NB4 (cell line): ENCODE data around the gene CORO2A.

ENCODE experiments used
- CTCF ChIP-seq: IDR thresholded peaks from one replicate; pipeline ENCODE4 v1.5.1; 2012; ENCODE audit warnings: low read depth, low read length
- MAX ChIP-seq: IDR thresholded peaks from 2 replicates; pipeline ENCODE4 v1.6.1; 2011; ENCODE audit warnings: low read depth, low read length
- POLR2A ChIP-seq: IDR thresholded peaks from 2 replicates; pipeline ENCODE4 v1.6.1; 2011; ENCODE audit warnings: mild to moderate bottlenecking; ENCODE audit not compliant: insufficient read length; ENCODE audit errors: extremely low read depth

- TF ChIP-seq POLR2A = no peak
- no peak for TF ChIP-seq CTCF
- no peak for TF ChIP-seq MAX
These were observed 51.9 kb downstream of the CORO2A start for GRCh38 chr9:98140503-98140902.
